ENCODE data around the gene DIAPH2. TPM values are rescaled to one million over a fixed set of nuclear protein-coding genes. Genes with fewer than 3 reads are reported as not detected.
"Not testable (repeated sequence)": the region's sequence is repeated elsewhere in the genome, so short reads cannot be mapped to it uniquely, and the experiment has no call there.

The DIAPH2 gene
- total RNA-seq, 2 donors from 2014 or later = 42.4 to 66.0 TPM

- no peaks in the 10 kb centered on the region for H3K9me3 ChIP-seq
These were observed 156.7 kb downstream of the DIAPH2 start for GRCh38 chrX:96841325-96841724.

GRCh38 chrX:96841866-96842265 is 157.2 kb downstream of the DIAPH2 start:
- H3K4me1 ChIP-seq (ENCODE audit: control insufficient read depth in 1 of 2, low read depth in 2 of 2); H3K27me3 ChIP-seq (replicated peaks; ENCODE audit: insufficient read depth); H3K4me3 ChIP-seq; DNase-seq (ENCODE audit: low spot score); ATAC-seq (ENCODE audit: insufficient number of reproducible peaks, low FRiP score, low read depth); H3K27ac ChIP-seq; H3K9me3 ChIP-seq; H3K36me3 ChIP-seq: not testable (repeated sequence)

More at GRCh38 chrX:96841325-96841724, 156.7 kb downstream of the DIAPH2 start:
- H3K4me1 ChIP-seq (ENCODE audit: control insufficient read depth in 1 of 2, low read depth in 2 of 2) = no peaks in the 10 kb centered on the region
- TF ChIP-seq CTCF (IDR thresholded peaks at IDR 0.05) = no peak
- no peaks in the 10 kb centered on the region for H3K36me3 ChIP-seq
- no peaks in the 10 kb centered on the region for H3K27me3 ChIP-seq (replicated peaks; ENCODE audit: insufficient read depth)
- DNase-seq (ENCODE audit: low spot score) (no peak), ATAC-seq (ENCODE audit: insufficient number of reproducible peaks, low FRiP score, low read depth) (no peak)
- no peak overlapping the region for H3K4me3 ChIP-seq
- no peak overlapping the region for H3K27ac ChIP-seq

- H3K27ac ChIP-seq = no peak overlapping the region
- no peaks in the 10 kb centered on the region for H3K36me3 ChIP-seq
- H3K9me3 ChIP-seq = no peaks in the 10 kb centered on the region
- no peak overlapping the region for H3K4me3 ChIP-seq
- H3K27me3 ChIP-seq (replicated peaks; ENCODE audit: insufficient read depth) = no peaks in the 10 kb centered on the region
- no peak for DNase-seq (ENCODE audit: low spot score)
- no peak for ATAC-seq (ENCODE audit: insufficient number of reproducible peaks, low FRiP score, low read depth)
- TF ChIP-seq CTCF (IDR thresholded peaks at IDR 0.05) = no peak
- no peaks in the 10 kb centered on the region for H3K4me1 ChIP-seq (ENCODE audit: control insufficient read depth in 1 of 2, low read depth in 2 of 2)
These were observed 158.9 kb downstream of the DIAPH2 start for GRCh38 chrX:96843566-96843965.

GRCh38 chrX:96846841-96847240 is 162.2 kb downstream of the DIAPH2 start:
- H3K36me3 ChIP-seq = no peaks in the 10 kb centered on the region
- H3K27me3 ChIP-seq (replicated peaks; ENCODE audit: insufficient read depth) = no peaks in the 10 kb centered on the region
- TF ChIP-seq CTCF (IDR thresholded peaks at IDR 0.05) = no peak
- no peak for ATAC-seq (ENCODE audit: insufficient number of reproducible peaks, low FRiP score, low read depth)
- no peaks in the 10 kb centered on the region for H3K9me3 ChIP-seq
- H3K4me3 ChIP-seq = no peak overlapping the region
- no peaks in the 10 kb centered on the region for H3K4me1 ChIP-seq (ENCODE audit: control insufficient read depth in 1 of 2, low read depth in 2 of 2)
- DNase-seq (ENCODE audit: low spot score) = no peak
- H3K27ac ChIP-seq = no peak overlapping the region

GRCh38 chrX:96859422-96859821 is 174.8 kb downstream of the DIAPH2 start:
- not testable (repeated sequence) for H3K27ac ChIP-seq; DNase-seq (ENCODE audit: low spot score); H3K36me3 ChIP-seq; ATAC-seq (ENCODE audit: insufficient number of reproducible peaks, low FRiP score, low read depth); H3K27me3 ChIP-seq (replicated peaks; ENCODE audit: insufficient read depth); H3K4me1 ChIP-seq (ENCODE audit: control insufficient read depth in 1 of 2, low read depth in 2 of 2); H3K9me3 ChIP-seq; H3K4me3 ChIP-seq

GRCh38 chrX:96861218-96861617 is 176.6 kb downstream of the DIAPH2 start:
- ATAC-seq (ENCODE audit: insufficient number of reproducible peaks, low FRiP score, low read depth) (no peak), DNase-seq (ENCODE audit: low spot score) (no peak)
- peaks cover 0 to 14% of the 10 kb centered on the region in 2 donors for H3K4me1 ChIP-seq (ENCODE audit: control insufficient read depth in 1 of 2, low read depth in 2 of 2)
- no peaks in the 10 kb centered on the region for H3K36me3 ChIP-seq
- H3K9me3 ChIP-seq = no peaks in the 10 kb centered on the region
- H3K27ac ChIP-seq = no peak overlapping the region
- TF ChIP-seq CTCF (IDR thresholded peaks at IDR 0.05) = no peak
- no peaks in the 10 kb centered on the region for H3K27me3 ChIP-seq (replicated peaks; ENCODE audit: insufficient read depth)
- no peak overlapping the region for H3K4me3 ChIP-seq
